GM18520 (cell line): Measurements from ENCODE around the gene ARHGEF10L.

Experiments
- ATAC-seq: cut with Tn5 transposase; IDR thresholded peaks from one replicate; pipeline ENCODE4 v1.9.1; 2021; ENCODE audit not compliant: unreplicated experiment

Gene ARHGEF10L

GRCh38 chr1:17520473-17521319 is 18.8 kb upstream of the ARHGEF10L start:
- no peak for ATAC-seq

GRCh38 chr1:17521946-17522612 is 17.4 kb upstream of the ARHGEF10L start:
- ATAC-seq, result no peak

- no peak for ATAC-seq
Observed at GRCh38 chr1:17523321-17524041, 16.0 kb upstream of the ARHGEF10L start.

GRCh38 chr1:17524645-17525044 is 14.9 kb upstream of the ARHGEF10L start:
- no peak for ATAC-seq

- no peak for ATAC-seq
Observed at GRCh38 chr1:17525996-17526686, 13.4 kb upstream of the ARHGEF10L start.

- no peak for ATAC-seq
Observed at GRCh38 chr1:17527036-17527914, 12.2 kb upstream of the ARHGEF10L start.

- ATAC-seq, result no peak
Observed at GRCh38 chr1:17529381-17529780, 10.1 kb upstream of the ARHGEF10L start.

- ATAC-seq, result no peak
Observed at GRCh38 chr1:17531343-17531681, 8.2 kb upstream of the ARHGEF10L start.

GRCh38 chr1:17531682-17532487 is 7.6 kb upstream of the ARHGEF10L start:
- no peak for ATAC-seq

GRCh38 chr1:17533201-17533600 is 6.3 kb upstream of the ARHGEF10L start:
- no peak for ATAC-seq

- no peak for ATAC-seq
Observed at GRCh38 chr1:17535300-17535936, 4.1 kb upstream of the ARHGEF10L start.

GRCh38 chr1:17538010-17538409 is 1.5 kb upstream of the ARHGEF10L start:
- no peak for ATAC-seq

- ATAC-seq, result no peak
Observed at GRCh38 chr1:17538428-17539117, 925 bp upstream of the ARHGEF10L start.

- ATAC-seq, result no peak
Observed at GRCh38 chr1:17539118-17539476, 401 bp upstream of the ARHGEF10L start.

- no peak for ATAC-seq
Observed at GRCh38 chr1:17540255-17541001, 930 bp downstream of the ARHGEF10L start.

- ATAC-seq, result no peak
Observed at GRCh38 chr1:17542645-17543044, 3.1 kb downstream of the ARHGEF10L start.

- no peak for ATAC-seq
Observed at GRCh38 chr1:17544776-17545350, 5.4 kb downstream of the ARHGEF10L start.
